GM10248 (cell line): Measurements from ENCODE around the gene TNFSF15.

Source experiments
- CTCF ChIA-PET: fragments of 300-600 bp; sonication (Branson Sonifier 250); formaldehyde crosslinking; extraction: SDS; loops from one replicate; lab custom pipeline; 2021; ENCODE audit warnings: antibody characterized with exemption; lab: Yijun Ruan, JAX
- POLR2A ChIA-PET: fragments of 350-650 bp; sonication (Branson Sonifier 250); formaldehyde crosslinking; extraction: SDS; loops from one replicate; lab custom pipeline; 2020; ENCODE audit warnings: antibody characterized with exemption; lab: Yijun Ruan, JAX
- DNase-seq: peaks from one replicate; pipeline ENCODE4 v3.0.0; 2012; ENCODE audit errors: extremely low spot score
- CTCF ChIP-seq: IDR thresholded peaks from 2 replicates; pipeline ENCODE4 v1.5.1; 2012; ENCODE audit warnings: mild to moderate bottlenecking, low read depth; ENCODE audit errors: extremely low read depth, missing control alignments, control extremely low read depth

The TNFSF15 gene

GRCh38 chr9:114777821-114778609 lies 27.8 kb downstream of the TNFSF15 start:
- DNase-seq: no peak
- no peak for TF ChIP-seq CTCF
- POLR2A ChIA-PET: no interaction called here
- CTCF ChIA-PET: interaction anchor here (1.4 to 2.4 kb wide), 2 partner anchors 12 to 97 kb away, joined by 3 to 7 read pairs; no protein-coding TSS in a partner anchor

- TF ChIP-seq CTCF: no peak
- CTCF ChIA-PET: interaction anchor here (1.0 to 2.4 kb wide), 5 partner anchors 8 to 96 kb away, joined by 3 to 7 read pairs (median 3); no protein-coding TSS in a partner anchor
- DNase-seq: no peak
- POLR2A ChIA-PET: no interaction called here
These were observed 29.0 kb downstream of the TNFSF15 start for GRCh38 chr9:114776683-114777399.

- no peak for DNase-seq
- no peak for TF ChIP-seq CTCF
- ChIA-PET POLR2A (no interaction called here), CTCF (interaction anchor here (1.0 to 2.4 kb wide), 3 partner anchors 9 to 19 kb away, joined by 3 to 7 read pairs (median 4); no protein-coding TSS in a partner anchor)
These were observed 29.9 kb downstream of the TNFSF15 start for GRCh38 chr9:114775981-114776380.

- no peak for TF ChIP-seq CTCF
- POLR2A ChIA-PET: no interaction called here
- CTCF ChIA-PET: interaction anchor here (0.9 kb wide), 1 partner anchor 94 kb away, joined by 3 read pairs; no protein-coding TSS in a partner anchor
- no peak for DNase-seq
These were observed 30.7 kb downstream of the TNFSF15 start for GRCh38 chr9:114775121-114775520.

- TF ChIP-seq CTCF: no peak
- CTCF ChIA-PET: no interaction called here
- no peak for DNase-seq
- POLR2A ChIA-PET: no interaction called here
These were observed 31.3 kb downstream of the TNFSF15 start for GRCh38 chr9:114774524-114774923.

GRCh38 chr9:114771889-114772288 lies 34.0 kb downstream of the TNFSF15 start:
- DNase-seq: no peak
- CTCF ChIA-PET: no interaction called here
- no peak for TF ChIP-seq CTCF
- POLR2A ChIA-PET: no interaction called here
